Measurements from ENCODE around the gene MBD5.
"Not testable (repeated sequence)": the region's sequence is repeated elsewhere in the genome, so short reads cannot be mapped to it uniquely, and the experiment has no call there.

The MBD5 gene

DNA sequence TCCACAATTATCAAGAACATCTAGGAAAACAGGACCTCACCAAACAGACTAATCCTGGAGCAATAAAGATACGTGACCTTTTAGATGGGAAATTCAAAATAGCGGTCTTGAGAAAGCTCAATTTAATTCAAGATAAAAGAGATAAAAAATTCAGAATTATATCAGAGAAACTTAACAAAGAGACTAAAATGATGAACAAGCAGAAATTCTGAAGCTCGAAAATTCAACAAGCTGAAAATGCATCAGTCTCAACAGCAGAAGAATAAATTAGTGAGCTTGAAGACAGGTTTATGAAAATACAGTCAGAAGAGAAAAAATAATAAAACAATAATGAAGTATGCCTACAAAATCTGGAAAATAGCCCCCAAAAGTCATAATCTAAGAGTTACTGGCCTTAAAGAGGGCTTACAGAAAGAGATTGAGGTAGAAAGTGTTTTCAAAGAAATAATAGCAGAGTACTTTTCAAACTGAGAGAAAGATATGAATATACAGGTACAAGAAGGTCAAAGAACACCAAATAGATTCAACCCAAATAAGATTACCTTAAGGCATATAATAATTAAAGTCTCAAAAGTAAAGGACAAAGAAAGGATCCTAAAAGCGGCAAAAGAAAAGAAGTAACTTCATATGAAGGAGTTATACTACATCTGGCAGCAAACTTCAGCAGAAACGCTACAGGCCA, 13.5 kb upstream of the MBD5 start:
- no peak for FAIRE-seq
- no peak for DNase-seq (ENCODE audit: insufficient read length, low spot score)
- TF ChIP-seq POLR2A (IDR thresholded peaks at IDR 0.05; ENCODE audit: low read depth, low read length) = no peak

DNA sequence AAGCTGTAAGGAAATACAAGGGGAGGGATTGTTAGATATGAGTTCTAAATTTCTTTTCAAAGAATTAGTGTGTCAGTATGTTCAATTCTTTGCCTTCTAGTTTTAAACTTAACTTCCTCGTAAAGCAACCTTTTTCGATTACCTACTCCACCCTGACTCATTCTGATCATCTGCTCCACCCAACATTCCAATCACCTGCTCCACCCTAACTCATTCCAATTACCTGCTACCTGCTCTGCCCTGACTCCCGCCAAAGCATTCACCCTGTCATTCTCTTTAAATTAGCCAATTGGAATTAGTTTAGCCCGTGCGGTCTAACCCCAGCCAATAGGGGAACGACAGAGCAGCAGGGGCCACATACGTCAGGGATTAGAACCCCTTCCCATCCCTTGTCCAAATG, 12.5 kb upstream of the MBD5 start:
- FAIRE-seq = not testable (repeated sequence)

DNA sequence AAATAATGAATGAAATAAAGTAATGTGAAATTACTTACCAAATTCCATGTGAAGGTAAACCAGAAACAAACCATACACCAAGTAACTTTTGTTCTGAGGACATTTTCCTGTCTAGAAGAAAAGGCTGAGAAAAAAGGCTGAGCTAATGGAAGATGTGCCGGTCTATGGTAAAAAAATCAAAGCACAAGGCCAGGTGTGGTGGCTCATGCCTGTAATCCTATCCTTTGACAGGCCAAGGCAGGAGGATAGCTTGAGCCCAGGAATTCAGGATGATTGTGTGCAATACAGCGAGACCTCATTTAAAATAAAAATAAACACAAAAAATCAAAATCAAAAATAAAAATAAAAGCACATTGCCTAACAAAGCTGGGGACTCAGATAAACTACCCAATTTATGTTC, 7.0 kb upstream of the MBD5 start:
- TF ChIP-seq POLR2A (IDR thresholded peaks at IDR 0.05; ENCODE audit: low read depth, low read length) = no peak
- no peak for FAIRE-seq
- DNase-seq (ENCODE audit: insufficient read length, low spot score) = no peak

More for the DNA sequence above, 12.5 kb upstream of the MBD5 start:
- DNase-seq (ENCODE audit: insufficient read length, low spot score) = not testable (repeated sequence)

DNA sequence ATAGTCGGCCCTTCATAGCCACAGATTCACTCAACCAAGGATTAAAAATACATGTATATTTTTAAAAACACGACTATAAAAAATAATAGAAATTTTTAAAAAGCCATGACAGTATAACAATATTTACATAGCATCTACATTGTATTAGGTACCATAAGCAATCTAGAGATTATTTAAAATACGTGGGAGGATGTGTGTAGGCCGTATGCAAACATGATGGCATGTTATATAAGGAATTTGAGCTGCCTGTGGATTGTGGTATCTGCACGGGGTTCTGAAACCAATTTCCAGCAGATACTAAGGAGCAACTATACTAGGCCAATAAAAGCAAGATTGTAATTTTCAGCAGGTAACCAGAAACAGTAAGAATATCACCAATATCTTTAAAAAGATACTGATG, 6.3 kb upstream of the MBD5 start:
- no peak for FAIRE-seq
- no peak for DNase-seq (ENCODE audit: insufficient read length, low spot score)
- no peak for TF ChIP-seq POLR2A (IDR thresholded peaks at IDR 0.05; ENCODE audit: low read depth, low read length)

DNA sequence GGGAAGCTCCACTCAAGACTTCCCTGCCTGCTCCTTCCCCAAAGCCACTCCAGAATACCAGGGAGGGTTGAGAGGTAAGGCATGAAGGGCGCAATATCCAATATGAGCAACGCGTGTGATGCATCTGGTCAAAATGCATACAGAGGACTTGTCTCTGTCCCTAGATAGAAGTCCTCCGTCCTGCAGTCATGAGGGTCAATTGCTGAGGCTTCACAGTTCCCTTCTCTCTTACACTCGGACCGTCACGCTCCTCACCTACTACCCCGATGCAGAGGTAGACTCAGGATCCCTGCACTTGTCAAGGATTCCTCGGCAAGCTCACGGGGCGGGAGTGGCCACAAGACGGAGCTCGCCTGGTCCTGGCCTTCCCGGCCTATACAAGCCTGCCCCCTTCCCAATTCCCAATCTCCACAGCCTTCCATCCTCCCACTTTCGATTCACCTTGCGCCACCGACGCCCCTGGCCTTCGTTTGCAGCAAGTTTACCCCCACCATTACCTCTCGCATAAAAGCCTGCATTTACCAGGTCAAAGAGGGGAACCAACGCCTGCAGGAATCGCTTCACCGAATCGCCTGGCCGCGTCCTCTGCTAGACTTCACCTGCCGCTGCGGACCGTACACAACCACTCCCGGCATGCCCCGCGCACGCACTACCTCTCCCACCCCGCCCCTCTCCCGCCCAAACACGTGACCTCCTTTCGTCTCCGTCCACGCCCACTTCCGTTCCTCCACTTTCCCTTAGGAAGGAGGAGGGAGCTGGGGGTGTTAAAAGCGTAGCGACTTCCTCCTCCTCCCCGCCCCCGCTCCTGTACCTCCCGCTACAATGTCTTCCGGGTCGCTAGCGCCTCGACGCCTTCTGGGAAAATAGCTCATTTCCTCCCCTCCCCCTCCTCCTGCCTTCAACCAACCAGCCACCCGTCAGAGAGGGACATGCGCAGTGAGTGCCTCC, 506 bp upstream of the MBD5 start, which contains the start of gene ORC4:
Gene ORC4, minus strand, starts transcription at position 627 of the 948 bp plus-strand sequence. CDS start 44,779 bp downstream, outside the sequence.
- FAIRE-seq = peak; percentile 94
- TF ChIP-seq POLR2A (IDR thresholded peaks at IDR 0.05; ENCODE audit: low read depth, low read length) = peak; percentile 84
- peak; percentile 68 for DNase-seq (ENCODE audit: insufficient read length, low spot score)

DNA sequence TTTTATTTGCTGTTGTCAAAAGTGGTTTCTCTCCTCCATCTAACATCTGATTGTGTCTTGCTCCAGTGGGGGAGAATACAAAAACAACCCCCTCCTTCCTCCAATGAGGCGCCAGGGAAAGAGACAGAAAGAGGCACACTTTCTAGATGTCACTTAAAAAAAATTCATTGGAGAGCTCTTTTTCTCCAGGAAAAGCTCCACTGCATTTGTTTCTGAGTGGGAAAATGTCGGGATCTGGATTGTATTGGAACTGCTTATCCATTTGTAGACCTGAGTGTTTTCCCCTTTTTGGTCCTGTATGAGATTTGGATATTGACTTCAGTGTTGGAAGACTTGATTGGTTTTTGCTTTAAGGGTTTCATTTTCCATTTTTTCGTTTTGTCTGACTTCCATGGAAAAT, 995 bp downstream of the MBD5 start:
- no peak for TF ChIP-seq POLR2A (IDR thresholded peaks at IDR 0.05; ENCODE audit: low read depth, low read length)
- FAIRE-seq = no peak
- DNase-seq (ENCODE audit: insufficient read length, low spot score) = no peak

DNA sequence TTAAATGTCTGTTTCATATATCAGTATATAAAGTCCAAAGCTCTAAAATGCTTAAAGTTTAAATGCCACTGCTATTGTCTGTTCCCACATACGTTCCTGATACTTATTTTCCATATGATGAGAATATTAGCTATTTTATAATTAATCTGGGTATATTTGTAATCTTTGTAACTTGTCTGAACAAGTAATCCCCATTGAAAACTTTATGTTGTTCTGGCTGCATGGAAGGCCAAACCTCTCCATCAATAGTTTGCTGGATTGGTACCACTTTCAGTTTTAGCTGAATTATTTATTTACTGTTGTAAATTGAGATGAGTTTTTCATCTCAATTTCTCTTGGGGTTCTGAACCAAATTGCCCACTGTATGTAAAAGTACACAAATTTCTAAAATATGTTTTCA, 1.5 kb downstream of the MBD5 start:
- TF ChIP-seq POLR2A (IDR thresholded peaks at IDR 0.05; ENCODE audit: low read depth, low read length) = no peak
- no peak for DNase-seq (ENCODE audit: insufficient read length, low spot score)

DNA sequence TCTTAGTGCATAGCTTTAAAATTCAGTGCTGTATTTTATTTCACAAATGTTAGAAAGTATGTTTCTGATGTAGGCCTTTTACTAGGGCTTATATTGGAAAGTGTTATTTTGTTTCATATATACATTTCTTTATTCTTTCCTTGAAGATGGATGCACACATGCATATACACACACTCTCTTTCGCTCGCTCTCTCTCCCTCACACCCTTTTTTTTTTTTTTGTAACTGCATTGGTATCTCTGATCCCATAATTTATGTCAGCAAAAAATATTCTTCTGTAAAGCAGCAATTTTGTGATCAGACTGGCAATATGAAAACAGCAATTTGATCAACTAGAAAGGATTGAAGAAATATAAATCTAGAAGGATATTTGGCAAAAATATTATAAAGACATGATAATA, 2.0 kb downstream of the MBD5 start:
- TF ChIP-seq POLR2A (IDR thresholded peaks at IDR 0.05; ENCODE audit: low read depth, low read length) = no peak
- DNase-seq (ENCODE audit: insufficient read length, low spot score) (no peak), FAIRE-seq (no peak)

More for the DNA sequence above, 1.5 kb downstream of the MBD5 start:
- FAIRE-seq = no peak

DNA sequence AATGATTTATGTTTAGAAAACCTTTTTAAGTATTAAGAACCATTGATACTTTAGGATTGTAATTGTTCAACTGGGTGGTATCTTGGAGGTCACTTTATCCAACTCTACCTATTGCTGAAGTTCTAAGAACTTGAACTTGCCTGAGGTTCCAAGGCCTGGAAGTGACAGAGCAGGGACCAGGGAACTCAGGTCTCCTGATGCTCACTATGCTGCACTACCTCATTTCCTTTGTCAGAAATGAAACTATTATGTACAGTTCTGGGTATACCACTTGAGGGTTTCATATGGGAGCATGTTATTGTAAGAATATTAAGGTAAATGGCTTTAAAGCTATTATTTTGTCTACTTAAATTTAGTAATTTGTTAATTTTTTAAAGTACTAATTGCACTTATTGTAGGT, 3.0 kb downstream of the MBD5 start:
- DNase-seq (ENCODE audit: insufficient read length, low spot score) = no peak
- peak; percentile 30 for FAIRE-seq
- TF ChIP-seq POLR2A (IDR thresholded peaks at IDR 0.05; ENCODE audit: low read depth, low read length) = no peak

DNA sequence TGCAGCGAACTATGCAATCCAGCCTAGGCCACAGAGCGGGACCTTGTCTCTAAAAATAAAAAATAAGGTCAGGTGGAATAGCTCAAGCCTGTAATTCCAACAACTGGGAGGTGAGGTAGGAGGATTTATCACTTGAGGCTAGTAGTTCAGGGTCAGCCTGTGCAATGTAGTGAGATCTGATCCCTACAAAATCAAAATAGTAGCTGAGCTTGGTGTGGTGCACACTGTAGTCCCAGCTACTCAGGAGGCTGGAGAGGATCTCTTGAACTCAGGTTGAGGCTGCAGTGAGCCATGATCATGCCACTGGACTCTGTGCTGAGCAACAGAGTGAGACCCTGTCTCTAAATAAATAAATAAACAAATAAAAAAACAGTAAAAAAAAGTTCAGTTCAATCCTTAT, 5.7 kb downstream of the MBD5 start:
- DNase-seq (ENCODE audit: insufficient read length, low spot score) (no peak), FAIRE-seq (no peak)
- no peak for TF ChIP-seq POLR2A (IDR thresholded peaks at IDR 0.05; ENCODE audit: low read depth, low read length)

DNA sequence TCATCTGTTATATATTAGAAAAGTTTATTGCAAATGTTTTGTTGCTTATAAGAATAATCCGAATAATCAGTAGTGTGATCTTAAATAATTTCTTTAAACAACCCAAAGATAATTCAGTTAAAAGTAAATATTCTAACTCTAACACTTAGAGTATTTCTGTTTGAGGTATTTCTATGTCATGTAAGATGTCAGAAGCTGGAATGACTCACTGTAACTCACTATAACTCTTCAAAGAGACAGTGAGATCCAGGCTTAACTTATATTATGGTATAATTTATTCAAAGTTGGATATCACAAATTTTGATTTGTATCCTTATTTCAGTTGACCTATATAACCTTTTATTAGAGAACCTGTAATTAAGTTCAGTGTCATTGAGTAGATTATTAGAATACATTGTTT, 6.9 kb downstream of the MBD5 start:
- FAIRE-seq (no peak), DNase-seq (ENCODE audit: insufficient read length, low spot score) (no peak)
- no peak for TF ChIP-seq POLR2A (IDR thresholded peaks at IDR 0.05; ENCODE audit: low read depth, low read length)

DNA sequence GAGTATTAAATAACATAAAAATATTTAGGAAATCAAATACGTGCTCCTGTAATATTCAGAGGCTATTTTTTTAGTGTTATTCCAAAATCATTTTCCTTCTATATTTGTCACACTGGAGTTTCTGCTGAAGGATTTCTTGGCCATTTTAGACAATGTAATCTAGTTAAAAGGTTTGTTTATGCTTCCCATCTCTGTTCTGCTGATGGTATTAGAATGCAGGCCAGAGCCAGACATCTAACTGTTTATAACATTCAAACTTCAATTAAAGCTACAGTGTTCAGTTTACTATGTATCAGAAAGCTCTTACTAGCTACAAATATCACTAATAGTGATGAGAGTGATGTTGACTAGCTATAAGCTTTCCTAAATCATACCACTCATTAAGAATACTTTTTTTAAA, 7.9 kb downstream of the MBD5 start:
- TF ChIP-seq POLR2A (IDR thresholded peaks at IDR 0.05; ENCODE audit: low read depth, low read length) = no peak
- no peak for DNase-seq (ENCODE audit: insufficient read length, low spot score)
- no peak for FAIRE-seq

DNA sequence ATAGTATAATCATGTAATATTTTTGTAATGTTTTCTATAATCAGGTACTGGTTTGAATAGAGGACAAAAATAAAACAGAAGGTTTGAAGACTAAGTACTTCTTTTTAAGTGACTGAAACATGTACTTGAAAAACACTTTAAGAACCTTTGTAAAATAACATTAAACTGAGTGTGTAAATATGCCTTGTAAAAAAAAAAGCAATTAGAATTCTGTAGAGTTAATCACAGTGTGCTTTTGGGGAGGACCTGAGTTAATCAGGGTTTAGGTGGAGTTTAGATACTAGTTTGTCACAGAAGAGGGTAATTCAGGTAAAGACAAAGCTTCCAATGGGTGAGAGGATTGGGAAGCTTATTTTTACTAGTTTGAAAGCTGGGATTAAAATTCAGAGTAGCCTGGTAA, 10.3 kb downstream of the MBD5 start:
- no peak for TF ChIP-seq POLR2A (IDR thresholded peaks at IDR 0.05; ENCODE audit: low read depth, low read length)
- FAIRE-seq (no peak), DNase-seq (ENCODE audit: insufficient read length, low spot score) (no peak)

DNA sequence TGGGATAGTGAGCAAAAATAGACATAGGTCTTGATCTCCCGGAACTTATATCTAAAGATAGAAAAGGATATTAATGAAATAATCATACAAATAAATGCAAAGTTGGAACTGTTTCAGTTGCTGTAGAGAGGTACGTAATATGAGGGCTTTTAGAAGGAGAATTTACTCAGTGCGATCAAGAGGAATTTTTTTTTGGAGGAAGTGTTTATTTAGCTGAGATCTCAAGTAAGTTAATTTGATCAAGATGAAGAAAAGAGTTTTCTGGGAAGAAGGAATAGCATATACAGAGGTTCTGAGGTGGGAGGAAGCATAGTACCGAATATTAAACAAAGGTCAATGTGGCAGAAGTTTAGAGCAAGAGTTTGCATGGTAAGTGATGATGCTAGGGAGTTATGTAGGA, 11.3 kb downstream of the MBD5 start:
- TF ChIP-seq POLR2A (IDR thresholded peaks at IDR 0.05; ENCODE audit: low read depth, low read length) = no peak
- no peak for DNase-seq (ENCODE audit: insufficient read length, low spot score)
- no peak for FAIRE-seq

DNA sequence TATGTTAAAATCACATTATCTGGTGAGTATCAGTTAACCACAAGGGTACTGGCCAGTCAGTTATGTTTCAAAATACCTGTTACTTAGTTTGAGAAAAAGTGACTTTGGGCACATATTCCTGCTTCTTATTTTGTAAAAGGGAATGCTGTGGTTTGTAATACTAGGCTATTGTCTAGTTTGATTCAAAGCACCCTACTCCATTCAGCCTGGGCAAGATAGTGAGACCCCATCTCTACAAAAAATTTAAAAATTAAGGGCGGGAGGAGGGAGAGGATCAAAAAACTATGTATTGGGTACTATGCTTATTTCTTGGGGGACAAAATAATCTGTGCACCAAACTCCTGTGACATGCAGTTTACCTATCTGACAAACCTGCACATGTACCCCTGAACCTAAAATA, 18.9 kb downstream of the MBD5 start:
- DNase-seq (ENCODE audit: insufficient read length, low spot score) (no peak), FAIRE-seq (no peak)
- no peak for TF ChIP-seq POLR2A (IDR thresholded peaks at IDR 0.05; ENCODE audit: low read depth, low read length)

Measured in H54 (cell line).